GM10847 (cell line): ENCODE measurements around the gene CCDC192.

Experiments
- POLR2A ChIP-seq: IDR thresholded peaks from 2 replicates; pipeline ENCODE4 v1.6.1; 2011; ENCODE audit not compliant: insufficient read length; ENCODE audit errors: extremely low read depth

Gene CCDC192, protein sequence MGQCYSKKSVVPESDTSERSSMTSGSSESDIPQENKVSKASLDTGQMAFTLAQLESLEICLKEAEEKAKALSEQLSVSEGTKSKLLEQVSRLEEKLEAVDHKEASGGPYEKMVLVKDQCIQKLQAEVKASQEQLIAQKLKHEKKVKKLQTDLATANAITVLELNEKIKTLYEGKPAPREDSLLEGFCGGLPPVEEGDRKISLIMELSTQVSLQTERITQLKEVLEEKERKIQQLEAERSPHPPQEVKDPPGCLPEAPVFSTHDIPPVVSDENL

DNA sequence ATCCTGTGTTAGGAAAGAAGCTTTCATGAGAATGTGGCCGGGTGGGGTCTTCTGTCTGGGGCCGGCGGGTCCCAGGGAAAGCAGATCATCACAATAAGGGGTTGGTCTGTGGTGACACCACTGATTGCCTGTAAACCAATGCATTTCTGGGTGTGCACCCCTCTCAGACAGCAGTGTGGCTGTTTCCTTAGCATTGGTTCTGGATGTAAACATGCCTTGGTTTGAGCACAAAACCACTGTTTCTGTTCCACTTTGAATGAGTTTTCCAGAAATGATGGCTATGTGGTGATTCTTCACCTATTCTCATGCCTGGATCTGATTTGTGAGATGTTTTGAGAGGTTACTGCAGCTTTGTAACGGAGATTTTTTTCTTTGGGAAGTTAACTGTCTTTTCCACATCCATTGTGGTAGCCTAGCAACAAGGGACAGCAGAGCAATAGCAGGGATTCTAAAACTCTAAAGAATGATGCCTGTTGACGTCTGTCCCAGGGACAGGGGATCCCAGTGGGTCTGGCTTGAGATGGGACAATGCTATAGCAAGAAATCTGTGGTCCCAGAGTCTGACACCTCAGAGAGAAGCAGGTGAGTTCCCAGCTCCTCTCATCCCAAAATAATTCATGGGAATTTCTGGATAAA, at the start of gene CCDC192:
CCDC192 (plus strand) TSS at position 466 of the 636 bp plus-strand sequence; CDS start at position 521, 55 bp downstream.
- TF ChIP-seq POLR2A = no peak

GRCh38 chr5:127656825-127657224, 46.4 kb upstream of the CCDC192 start:
- no peak for TF ChIP-seq POLR2A

DNA sequence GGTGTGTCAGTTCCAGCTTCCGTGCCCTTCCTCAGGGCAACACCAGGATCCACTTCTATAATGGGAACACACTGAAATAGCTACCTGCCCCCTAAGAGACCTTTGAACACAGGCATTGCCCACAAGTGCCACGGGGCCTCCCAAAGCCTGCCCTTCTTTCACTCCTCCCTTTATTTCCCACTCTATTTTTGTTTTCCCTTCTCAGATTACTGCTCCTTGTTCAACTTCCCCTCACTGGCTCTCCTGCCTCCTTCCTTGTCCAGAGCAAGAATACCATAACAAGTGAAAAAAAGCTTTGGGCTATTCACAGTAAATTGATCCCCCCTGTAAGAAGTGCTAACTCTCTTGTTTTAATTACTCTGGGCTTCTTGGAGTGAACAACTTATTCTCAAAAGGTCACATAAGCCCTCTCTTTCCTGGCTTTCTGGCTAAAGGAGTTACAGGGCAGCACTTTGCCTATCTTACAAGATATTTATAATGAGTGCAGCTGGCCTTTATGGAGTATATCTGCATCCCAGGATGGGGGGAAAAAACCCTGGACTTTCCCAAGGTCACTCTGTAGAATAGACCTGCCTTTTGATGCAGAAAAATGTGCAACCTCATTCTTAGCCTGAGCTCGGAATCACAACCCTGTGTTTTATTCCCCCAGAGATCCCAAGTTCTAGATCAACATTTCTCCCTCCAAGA, 43.0 kb upstream of the CCDC192 start:
- no peak for TF ChIP-seq POLR2A

GRCh38 chr5:127664093-127664492, 39.1 kb upstream of the CCDC192 start:
- TF ChIP-seq POLR2A = no peak

GRCh38 chr5:127665641-127666040, 37.5 kb upstream of the CCDC192 start:
- TF ChIP-seq POLR2A = no peak

DNA sequence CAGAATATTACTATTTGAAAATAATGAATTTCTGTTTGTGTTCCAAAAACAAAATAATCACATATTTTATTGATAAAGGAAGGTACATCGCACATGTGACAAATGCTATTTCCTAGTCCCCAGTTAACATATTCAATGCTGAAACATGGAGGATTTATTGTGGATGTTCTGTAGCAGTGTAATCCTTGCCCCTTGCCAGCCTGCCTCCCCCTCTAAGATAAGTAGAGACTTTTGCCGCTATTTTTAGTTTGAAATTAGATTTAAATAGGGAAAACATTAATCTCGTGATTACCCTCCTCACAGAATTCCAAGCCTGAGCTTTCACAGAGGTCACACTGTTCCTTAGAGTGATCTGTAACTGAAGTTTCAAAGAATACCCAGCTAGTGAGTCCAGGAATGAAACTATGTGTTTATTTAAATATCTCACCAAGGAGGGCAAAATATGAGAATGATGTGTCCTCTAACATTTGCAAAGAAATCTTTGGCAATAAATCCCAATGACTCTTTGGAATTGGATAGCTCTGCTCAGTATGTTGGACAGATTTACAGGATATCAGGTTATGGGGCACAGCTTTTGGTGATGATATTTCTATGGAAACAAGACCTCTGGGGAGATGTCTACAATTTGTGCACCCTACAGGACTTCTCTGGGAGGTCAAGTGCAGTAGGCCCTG, 37.0 kb upstream of the CCDC192 start:
- TF ChIP-seq POLR2A = no peak

DNA sequence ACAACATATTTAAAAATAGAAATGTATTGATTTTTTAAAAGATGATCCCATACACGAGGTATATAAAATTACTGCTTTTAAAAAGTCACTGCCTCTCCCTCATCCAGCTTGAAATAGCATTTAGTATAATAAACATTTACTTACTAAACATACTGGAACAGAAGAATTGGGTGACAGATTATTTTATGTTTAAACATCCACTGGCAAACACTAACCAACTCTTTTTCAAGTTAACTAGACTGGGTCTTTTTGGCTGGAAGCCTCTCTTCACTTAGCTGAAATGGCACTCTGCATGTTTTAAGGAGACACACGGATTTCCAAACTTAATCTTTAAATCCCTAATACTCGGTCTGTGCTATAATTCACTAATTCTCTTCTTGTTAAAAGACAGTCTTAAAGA, 35.3 kb upstream of the CCDC192 start:
- no peak for TF ChIP-seq POLR2A

GRCh38 chr5:127671218-127671617, 32.0 kb upstream of the CCDC192 start:
- TF ChIP-seq POLR2A = no peak

GRCh38 chr5:127673117-127673800, 29.9 kb upstream of the CCDC192 start:
- TF ChIP-seq POLR2A = no peak

DNA sequence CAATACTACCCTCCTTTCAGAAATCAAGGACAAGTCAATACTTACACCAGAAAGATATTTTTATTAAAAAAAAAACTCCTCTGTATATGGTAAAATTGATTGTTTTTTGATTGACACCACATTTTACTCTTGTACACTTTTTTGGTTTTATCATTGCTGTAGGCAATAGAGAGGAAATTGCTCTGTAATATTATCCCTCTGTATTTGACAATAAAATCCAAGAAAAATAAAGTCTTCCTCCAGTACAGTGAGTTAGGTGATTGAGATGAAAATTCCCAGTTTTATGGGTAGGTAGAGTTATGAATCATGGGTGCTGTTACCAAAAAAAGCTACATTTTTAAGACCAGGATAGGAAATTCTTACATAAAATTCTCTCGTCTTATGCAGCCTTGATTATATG, 22.6 kb upstream of the CCDC192 start:
- TF ChIP-seq POLR2A = no peak

- no peak for TF ChIP-seq POLR2A
These were observed 20.2 kb upstream of the CCDC192 start for GRCh38 chr5:127683008-127683407.

DNA sequence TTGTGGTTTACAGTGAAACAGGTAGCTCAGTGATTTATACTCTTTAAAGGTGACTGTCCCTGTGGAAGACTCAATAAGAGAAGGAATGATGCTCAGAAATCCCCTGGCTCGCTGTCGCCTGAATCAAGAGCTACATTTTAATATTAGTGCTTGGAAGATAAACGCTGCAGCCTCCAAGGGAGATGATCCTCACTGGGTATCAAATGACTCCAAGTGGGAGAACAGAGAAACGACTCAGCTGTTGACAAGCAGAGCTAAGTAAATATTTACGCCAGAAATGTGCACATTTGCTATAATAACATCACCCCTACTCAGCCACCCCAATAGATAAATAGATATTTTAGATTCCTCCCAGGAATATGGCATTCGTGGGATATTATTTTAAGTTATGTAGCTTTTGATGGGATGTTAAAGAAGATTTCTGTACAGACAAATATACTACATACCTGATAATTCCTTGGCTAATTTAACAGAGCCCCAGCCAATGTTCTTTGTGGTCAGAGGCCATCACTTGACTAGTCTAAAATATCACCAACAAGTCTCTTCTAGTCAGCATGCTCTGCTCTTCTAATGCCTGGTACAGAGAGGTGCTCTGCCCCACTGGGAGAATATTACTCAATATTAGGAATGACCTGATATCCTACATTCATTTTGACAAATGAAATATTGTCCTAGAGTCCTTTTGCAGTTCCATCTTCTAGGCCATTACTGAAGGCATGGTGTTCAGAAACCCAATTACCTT, 18.3 kb upstream of the CCDC192 start:
- no peak for TF ChIP-seq POLR2A

DNA sequence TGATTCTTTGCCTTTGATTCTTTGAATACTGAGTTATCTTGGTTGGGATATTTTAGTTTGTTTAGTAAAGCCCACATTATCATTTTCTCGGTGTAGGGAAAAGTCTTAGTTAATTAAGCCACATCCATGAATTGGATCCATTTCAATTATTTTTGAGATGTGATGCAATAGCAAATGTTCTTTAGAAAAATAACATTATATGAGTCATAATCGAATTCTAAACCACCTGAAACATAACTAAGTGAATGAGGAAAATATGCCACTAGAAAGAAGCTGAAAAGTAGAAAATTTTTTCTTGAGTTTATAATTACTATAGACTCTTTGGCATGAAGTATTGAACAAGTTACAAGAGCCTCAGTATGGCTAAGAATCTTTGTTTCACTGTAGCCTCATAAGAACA, 17.5 kb upstream of the CCDC192 start:
- TF ChIP-seq POLR2A = no peak

DNA sequence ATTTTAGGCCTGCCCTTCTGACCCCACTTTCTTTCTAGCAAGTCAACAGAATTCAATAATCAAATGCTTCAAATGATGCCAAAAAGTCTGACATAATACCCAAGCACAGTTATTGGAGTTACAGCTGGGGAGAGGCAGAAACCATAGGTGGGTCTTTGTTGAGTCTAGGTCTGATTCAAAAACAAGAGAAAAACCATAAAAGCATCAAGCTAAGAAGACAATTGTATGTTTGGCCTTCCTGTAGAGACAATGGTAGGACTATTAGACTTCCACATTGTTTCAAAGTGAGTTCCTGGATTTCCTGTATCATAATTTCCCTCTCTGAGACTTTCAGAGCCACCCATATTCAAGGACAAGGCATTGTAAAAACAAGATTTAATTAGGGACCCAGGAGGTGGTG, 16.8 kb upstream of the CCDC192 start:
- TF ChIP-seq POLR2A = no peak

GRCh38 chr5:127694518-127695171, 8.5 kb upstream of the CCDC192 start:
- no peak for TF ChIP-seq POLR2A

GRCh38 chr5:127695346-127695745, 7.8 kb upstream of the CCDC192 start:
- TF ChIP-seq POLR2A = no peak
